SK-N-SH (cell line): ENCODE data around the gene OR8G1.

ENCODE experiments used
- CTCF ChIP-seq: fragments of 200-600 bp; sonication (generic); IDR thresholded peaks from 2 replicates; pipeline ENCODE4 v1.6.1; 2017; ENCODE audit warnings: antibody characterized with exemption, mild to moderate bottlenecking, moderate library complexity
- EZH2phosphoT487 ChIP-seq: fragments of 200-600 bp; sonication (generic); IDR thresholded peaks from 2 replicates; pipeline ENCODE4 v1.6.1; 2017; ENCODE audit warnings: low read depth, mixed run types, mild to moderate bottlenecking, antibody characterized with exemption, moderate library complexity, borderline replicate concordance
- POLR2AphosphoS5 ChIP-seq: IDR thresholded peaks from 2 replicates; pipeline ENCODE4 v1.6.1; 2012; ENCODE audit warnings: low read depth, low read length

GRCh38 chr11:124277207-124277606 is 36.3 kb downstream of the OR8G1 start:
- TF ChIP-seq CTCF (no peak), EZH2phosphoT487 (no peak), POLR2AphosphoS5 (no peak)
